Right lobe of liver (tissue), 6 donors: ENCODE results near the gene MLLT1. TPM values are rescaled to one million over a fixed set of nuclear protein-coding genes. Genes with fewer than 3 reads are reported as not detected.

Experiments
- ATAC-seq, 4 donors: fragments of 200-7000 bp; cut with Tn5 transposase; one replicate each; pipeline ENCODE4 v1.9.1; 2020; ENCODE audit warnings: mild to moderate bottlenecking in 4 of 4, moderate library complexity in 4 of 4
- DNase-seq, 3 donors: peaks; one replicate each; pipeline ENCODE4 v3.0.0-alpha.2; 2020
- H3K27ac ChIP-seq, 3 donors: fragments of 200-600 bp; one replicate each; pipeline ENCODE4 v1.8.0; 2022
- H3K27me3 ChIP-seq, 2 donors: fragments of 200-600 bp; one replicate each; pipeline ENCODE4 v1.8.0; 2022
- H3K36me3 ChIP-seq, 4 donors: fragments of 200-600 bp; sonication (generic) in 1 of 4; one replicate each; pipeline versions ENCODE4 v1.5.1 to v1.8.0; 2017 to 2022; ENCODE audit warnings: control low read depth in 1 of 4
- H3K4me1 ChIP-seq, 4 donors: fragments of 200-600 bp; sonication (generic) in 1 of 4; one replicate each; pipeline versions ENCODE4 v1.5.1 to v1.8.0; 2017 to 2022; ENCODE audit warnings: control low read depth in 1 of 4
- H3K4me3 ChIP-seq, 3 donors: fragments of 200-600 bp; one replicate each; pipeline ENCODE4 v1.8.0; 2022
- H3K9me3 ChIP-seq, 4 donors: fragments of 200-600 bp; sonication (generic) in 1 of 4; one replicate each; pipeline versions ENCODE4 v1.5.1 to v1.8.0; 2017 to 2022; ENCODE audit warnings: control low read depth in 1 of 4
- CTCF ChIP-seq, 4 donors: fragments of 200-600 bp in 3 of 4; fragments of 450-650 bp in 1 of 4; IDR thresholded peaks; one replicate each; pipeline versions ENCODE4 v1.5.1 to v1.8.0; 2016 to 2022; ENCODE audit warnings: antibody characterized with exemption in 4 of 4, mild to moderate bottlenecking in 2 of 4
- POLR2A ChIP-seq: fragments of 450-650 bp; IDR thresholded peaks from one replicate; pipeline ENCODE4 v1.6.1; 2017; ENCODE audit warnings: antibody characterized with exemption, mild to moderate bottlenecking
- WGBS: methylation state at CpG from one replicate; pipeline ENCODE4 v1.1.6; 2018; ENCODE audit warnings: low coverage, low lambda C conversion rate; ENCODE audit not compliant: insufficient coverage; ENCODE audit errors: missing lambda C conversion rate; 5-methylcytosine and 5-hydroxymethylcytosine counted together
- intact Hi-C, 2 donors: fragments of 100-400 bp; cut with DNase I; formaldehyde crosslinking; loops; one replicate each; pipeline versions ENCODE4 v1.11.2 to v1.14.1; 2022
- total RNA-seq, 6 experiments: library from RNA; depleted of rRNA in 2 of 6; stranded (reverse); fragments of >200 nt in 2 of 6; fragmentation: NEBNext Ultra II Directional in 3 of 6; extraction: Animal tissue kit (Norgen Biotek cat#: 25700) in 3 of 6; gene quantifications; one replicate each; pipeline versions ENCODE4 v1.1.0 to v1.2.4, GENCODE V29; 2016 to 2023
- donor health status: DM: no; HTN: yes; CAD: no.
- donor health status: DM: no; HTN: no; CAD: no.
- donor health status: DM: no; HTN: no; CAD: no.
- donor health status: DM: no; HTN: yes; CAD: no.
- donor health status: DM: no; HTN: yes; CAD: no.

Gene MLLT1
- total RNA-seq, 6 experiments from 2014 or later: 11.3 to 24.3 (median 15.3) TPM

- H3K4me1 ChIP-seq: peaks cover 0 to 95% (median 43%) of the 10 kb centered on the region in 4 donors
- no peak for TF ChIP-seq POLR2A
- no peak for TF ChIP-seq CTCF (IDR thresholded peaks at IDR 0.05)
- H3K36me3 ChIP-seq: no peaks in the 10 kb centered on the region
- no peaks in the 10 kb centered on the region for H3K9me3 ChIP-seq
- H3K4me3 ChIP-seq: peak overlapping the region in 2 of 3 donors; percentile 13 to 45
- no peaks in the 10 kb centered on the region for H3K27me3 ChIP-seq
- no peak for DNase-seq
- ATAC-seq: peak in 3 of 4 donors; percentile 0 to 1 (median 1)
- WGBS: 18% methylated on average over 9 of the region's 9 CpGs
- H3K27ac ChIP-seq: peak overlapping the region; percentile 77 to 80 (median 78)
- intact Hi-C loops: no loop called here
Measured at GRCh38 chr19:6271251-6271650, 8.5 kb downstream of the MLLT1 start.

DNA sequence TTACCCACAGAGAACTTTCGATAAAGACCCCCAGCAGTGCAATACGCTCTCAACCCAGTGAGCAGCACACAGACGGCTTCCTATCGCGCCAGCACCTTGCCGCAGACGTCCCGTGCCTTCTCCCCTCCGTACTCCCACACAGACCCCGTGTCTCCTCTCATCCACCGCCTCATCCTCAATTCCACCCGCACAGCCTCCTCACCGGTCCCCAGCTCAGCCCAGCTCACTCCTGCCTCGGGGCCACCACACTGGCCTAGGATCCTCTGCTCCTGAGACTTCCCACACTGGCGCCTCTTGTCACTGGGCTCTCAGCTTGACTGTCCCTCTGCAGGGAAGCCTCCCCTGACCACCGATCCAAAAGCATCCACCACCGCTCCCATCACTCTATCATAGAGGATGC lies 9.0 kb downstream of the MLLT1 start:
- Histone ChIP-seq H3K4me1 (peaks cover 0 to 91% (median 41%) of the 10 kb centered on the region in 4 donors), H3K36me3 (no peaks in the 10 kb centered on the region), H3K27me3 (no peaks in the 10 kb centered on the region), H3K9me3 (no peaks in the 10 kb centered on the region), H3K27ac (peak overlapping the region in 2 of 3 donors; percentile 77 to 80), H3K4me3 (peak overlapping the region in 2 of 3 donors; percentile 13 to 45)
- 81% methylated on average over 8 of the region's 17 CpGs for WGBS
- DNase-seq (no peak), ATAC-seq (no peak)
- intact Hi-C loops: no loop called here
- TF ChIP-seq CTCF (IDR thresholded peaks at IDR 0.05) (no peak), POLR2A (no peak)

- ATAC-seq: peak; percentile 3 to 29 (median 14)
- Histone ChIP-seq H3K36me3 (no peaks in the 10 kb centered on the region), H3K4me3 (peak overlapping the region in 2 of 3 donors; percentile 11 to 45), H3K9me3 (no peaks in the 10 kb centered on the region), H3K4me1 (peaks cover 0 to 85% (median 37%) of the 10 kb centered on the region in 4 donors), H3K27me3 (no peaks in the 10 kb centered on the region), H3K27ac (peak overlapping the region in 2 of 3 donors; percentile 40 to 80)
- TF ChIP-seq CTCF (IDR thresholded peaks at IDR 0.05) (no peak), POLR2A (no peak)
- DNase-seq: peak; percentile 79 to 90 (median 82)
- 61% methylated on average over 8 of the region's 31 CpGs for WGBS
- intact Hi-C loops: no loop called here
Measured at GRCh38 chr19:6270076-6270745, 9.6 kb downstream of the MLLT1 start.

DNA sequence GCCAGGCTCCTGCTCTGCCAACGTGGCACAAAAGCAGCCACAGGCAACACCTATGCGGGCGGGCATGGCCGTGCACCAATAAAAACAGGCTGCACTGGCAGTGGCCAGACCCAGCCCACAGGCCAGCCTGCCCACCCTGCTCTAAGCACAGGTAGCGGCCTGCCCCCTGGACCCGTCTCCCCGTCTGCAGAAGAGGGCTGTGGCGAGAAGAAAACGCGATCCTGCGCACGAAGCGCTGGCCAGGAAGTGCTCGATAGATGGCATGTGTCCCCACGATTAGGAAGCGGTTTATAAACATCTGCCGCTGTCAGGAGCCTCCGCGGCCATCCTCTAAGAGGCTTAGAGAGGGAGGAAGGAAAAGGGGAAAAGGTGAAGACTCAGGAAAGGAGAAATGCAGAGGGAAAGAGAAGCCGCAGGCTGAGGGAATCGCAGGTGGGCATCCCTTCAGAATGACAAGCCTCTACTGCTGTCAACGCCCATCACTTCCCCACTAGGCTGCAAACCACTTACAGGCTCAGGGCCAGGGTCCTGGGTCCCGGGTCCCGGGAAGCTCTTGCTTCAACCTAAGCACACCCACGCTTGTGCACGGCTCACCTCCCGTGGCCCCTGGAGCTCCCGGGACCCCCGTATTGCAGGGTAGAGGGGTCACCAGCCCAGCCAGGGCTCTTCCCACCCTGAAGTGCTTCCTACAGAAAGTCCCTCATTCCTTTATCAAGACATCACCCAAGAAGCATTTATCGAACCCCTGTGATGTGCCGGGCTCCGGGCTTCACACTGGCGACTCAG lies 10.5 kb downstream of the MLLT1 start:
- 49% methylated on average over 24 of the region's 33 CpGs for WGBS
- Histone ChIP-seq H3K27ac (peak overlapping the region in 2 of 3 donors; percentile 14 to 40), H3K27me3 (no peaks in the 10 kb centered on the region), H3K4me1 (peaks cover 0 to 76% (median 32%) of the 10 kb centered on the region in 4 donors), H3K9me3 (no peaks in the 10 kb centered on the region), H3K36me3 (no peaks in the 10 kb centered on the region), H3K4me3 (peak overlapping the region in 2 of 3 donors; percentile 11 to 45)
- ATAC-seq: peak in 3 of 4 donors; percentile 1 to 19 (median 4)
- intact Hi-C loops: loop anchor here in 1 of 2 donors (10.0 kb wide), 1 partner anchor 54 kb away; no protein-coding TSS in a partner anchor
- no peak for TF ChIP-seq CTCF (IDR thresholded peaks at IDR 0.05)
- TF ChIP-seq POLR2A: no peak
- peak in 2 of 3 donors; percentile 53 to 64 for DNase-seq
